Neuronal stem cell (in vitro differentiated cells): ENCODE measurements around the gene CARMIL1.

ENCODE experiments used
- DNase-seq: peaks from one replicate; pipeline ENCODE4 v3.0.0-alpha.2; 2013; ENCODE audit warnings: low spot score
- H2AFZ ChIP-seq: one replicate; pipeline ENCODE4 v1.6.1; 2013; ENCODE audit warnings: mild to moderate bottlenecking, low read length, inconsistent platforms
- H2AK5ac ChIP-seq: 2 replicates; pipeline ENCODE4 v1.6.1; 2013; ENCODE audit warnings: low read depth, mild to moderate bottlenecking, inconsistent platforms, low read length, moderate library complexity, mixed read lengths
- H2BK120ac ChIP-seq: 2 replicates; pipeline ENCODE4 v1.6.1; 2013; ENCODE audit warnings: low read depth, mild to moderate bottlenecking, inconsistent platforms, low read length, moderate library complexity, mixed read lengths
- H2BK12ac ChIP-seq: one replicate; pipeline ENCODE4 v1.6.1; 2013; ENCODE audit warnings: low read length, inconsistent platforms
- H2BK15ac ChIP-seq: 2 replicates; pipeline ENCODE4 v1.6.1; 2013; ENCODE audit warnings: mild to moderate bottlenecking, low read length, inconsistent platforms, mixed read lengths
- H2BK5ac ChIP-seq: one replicate; pipeline ENCODE4 v1.6.1; 2013; ENCODE audit warnings: inconsistent platforms, mild to moderate bottlenecking, low read length, moderate library complexity
- H3K14ac ChIP-seq: one replicate; pipeline ENCODE4 v1.6.1; 2013; ENCODE audit warnings: low read length, inconsistent platforms
- H3K18ac ChIP-seq: 2 replicates; pipeline ENCODE4 v1.6.1; 2013; ENCODE audit warnings: low read length, inconsistent platforms
- H3K23ac ChIP-seq: 2 replicates; pipeline ENCODE4 v1.6.1; 2013; ENCODE audit warnings: low read depth, mild to moderate bottlenecking, mixed read lengths, low read length, inconsistent platforms; ENCODE audit not compliant: poor library complexity
- H3K27ac ChIP-seq: replicated peaks from 3 replicates; pipeline ENCODE4 v1.5.1; 2013; ENCODE audit warnings: low read length, inconsistent platforms
- H3K27me3 ChIP-seq, 3 experiments: 2 replicates each; pipeline ENCODE4 v1.6.1; 2013; ENCODE audit warnings: low read length in 3 of 3, mild to moderate bottlenecking in 2 of 3, inconsistent platforms in 1 of 3, low read depth in 1 of 3, mixed read lengths in 1 of 3, moderate library complexity in 1 of 3; ENCODE audit not compliant: control insufficient read depth in 3 of 3, insufficient read depth in 3 of 3
- H3K36me3 ChIP-seq, 2 donors: replicated peaks in 1 of 2; 2 replicates each; pipeline ENCODE4 v1.6.1; 2013; ENCODE audit warnings: low read length in 2 of 2; ENCODE audit not compliant: control insufficient read depth in 2 of 2, insufficient read depth in 2 of 2
- H3K4ac ChIP-seq: 2 replicates; pipeline ENCODE4 v1.6.1; 2013; ENCODE audit warnings: inconsistent platforms, mild to moderate bottlenecking, low read length, moderate library complexity
- H3K4me1 ChIP-seq, 2 donors: 1 replicate in 1 of 2; 2 replicates in 1 of 2; pipeline ENCODE4 v1.6.1; 2013; ENCODE audit warnings: low read length in 2 of 2, low read depth in 1 of 2; ENCODE audit not compliant: control insufficient read depth in 2 of 2, insufficient read depth in 1 of 2
- H3K4me2 ChIP-seq: one replicate; pipeline ENCODE4 v1.6.1; 2013; ENCODE audit warnings: mild to moderate bottlenecking, low read length, inconsistent platforms; ENCODE audit not compliant: insufficient read depth, poor library complexity, severe bottlenecking
- H3K4me3 ChIP-seq, 2 donors: 2 replicates each; pipeline ENCODE4 v1.5.1; 2013; ENCODE audit warnings: low read length in 2 of 2, mild to moderate bottlenecking in 2 of 2, inconsistent platforms in 1 of 2, moderate library complexity in 1 of 2
- H3K79me1 ChIP-seq: one replicate; pipeline ENCODE4 v1.6.1; 2013; ENCODE audit warnings: low read depth, mild to moderate bottlenecking, inconsistent platforms, low read length, moderate library complexity
- H3K9ac ChIP-seq: one replicate; pipeline ENCODE4 v1.6.1; 2013; ENCODE audit warnings: mild to moderate bottlenecking, low read depth, low read length, inconsistent platforms; ENCODE audit not compliant: poor library complexity
- H3K9me3 ChIP-seq, 2 donors: replicated peaks in 1 of 2; 2 replicates each; pipeline versions ENCODE3 to v1.6.1; 2013; ENCODE audit warnings: low read length in 2 of 2, mild to moderate bottlenecking in 2 of 2, inconsistent platforms in 1 of 2, low read depth in 1 of 2, mixed read lengths in 1 of 2, moderate library complexity in 1 of 2; ENCODE audit not compliant: control insufficient read depth in 2 of 2, insufficient read depth in 1 of 2
- H4K8ac ChIP-seq: one replicate; pipeline ENCODE4 v1.6.1; 2013; ENCODE audit warnings: low read depth, mild to moderate bottlenecking, inconsistent platforms, low read length, moderate library complexity
- H4K91ac ChIP-seq: one replicate; pipeline ENCODE4 v1.6.1; 2013; ENCODE audit warnings: low read length, low read depth, mild to moderate bottlenecking, inconsistent platforms; ENCODE audit not compliant: poor library complexity
- WGBS, 2 donors: extraction: QIAGEN DNeasy Blood & Tissue Kit; methylation state at CpG; one replicate each; pipeline ENCODE4 v1.1.7; 2013; ENCODE audit warnings: missing lambda C conversion rate in 2 of 2, mixed read lengths in 1 of 2; ENCODE audit not compliant: insufficient read length in 2 of 2, insufficient replicate concordance in 1 of 2; ENCODE audit errors: extremely low coverage in 2 of 2; 5-methylcytosine and 5-hydroxymethylcytosine counted together

CARMIL1 gene

DNA sequence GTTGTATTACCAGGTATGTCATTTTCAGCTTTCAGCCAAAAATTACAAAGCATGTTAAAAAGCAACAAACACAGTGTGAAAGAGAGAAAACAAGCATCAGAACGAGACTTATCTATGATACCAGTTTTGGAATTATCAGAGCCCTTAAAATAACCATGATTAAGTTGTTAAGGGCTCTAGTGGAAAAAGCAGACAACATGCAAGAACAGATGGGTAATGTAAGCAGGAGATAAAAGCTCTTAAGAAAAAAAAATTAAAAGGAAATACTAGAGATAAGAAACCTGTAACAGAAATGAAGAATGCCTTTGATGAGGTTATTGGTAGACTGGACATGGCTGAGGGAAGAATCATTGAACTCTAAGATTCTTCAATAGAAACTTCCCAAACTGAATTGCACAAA lies 245.4 kb downstream of the CARMIL1 start:
- H3K9me3 ChIP-seq = no peaks in the 10 kb centered on the region
- H3K27me3 ChIP-seq = no peaks in the 10 kb centered on the region
- H3K23ac ChIP-seq = no peak overlapping the region
- no peak overlapping the region for H2BK5ac ChIP-seq
- H3K36me3 ChIP-seq = no peaks in the 10 kb centered on the region
- no peak for DNase-seq
- no CpG with 5 or more reads among the region's 1 CpG for WGBS, 2 donors
- H3K4me1 ChIP-seq = no peaks in the 10 kb centered on the region
- H2BK15ac ChIP-seq = no peak overlapping the region
- no peak overlapping the region for H3K14ac ChIP-seq
- H4K8ac ChIP-seq = no peak overlapping the region
- no peak overlapping the region for H2AFZ ChIP-seq
- H3K4me3 ChIP-seq = no peak overlapping the region
- no peak overlapping the region for H2AK5ac ChIP-seq
- H3K9ac ChIP-seq = no peak overlapping the region
- H3K4ac ChIP-seq = no peak overlapping the region
- H3K27ac ChIP-seq = no peak overlapping the region
- H3K4me2 ChIP-seq = no peak overlapping the region
- H3K18ac ChIP-seq = no peak overlapping the region
- H4K91ac ChIP-seq = no peak overlapping the region
- H2BK120ac ChIP-seq = no peak overlapping the region
- H3K79me1 ChIP-seq = no peaks in the 10 kb centered on the region
- H2BK12ac ChIP-seq = no peak overlapping the region

DNA sequence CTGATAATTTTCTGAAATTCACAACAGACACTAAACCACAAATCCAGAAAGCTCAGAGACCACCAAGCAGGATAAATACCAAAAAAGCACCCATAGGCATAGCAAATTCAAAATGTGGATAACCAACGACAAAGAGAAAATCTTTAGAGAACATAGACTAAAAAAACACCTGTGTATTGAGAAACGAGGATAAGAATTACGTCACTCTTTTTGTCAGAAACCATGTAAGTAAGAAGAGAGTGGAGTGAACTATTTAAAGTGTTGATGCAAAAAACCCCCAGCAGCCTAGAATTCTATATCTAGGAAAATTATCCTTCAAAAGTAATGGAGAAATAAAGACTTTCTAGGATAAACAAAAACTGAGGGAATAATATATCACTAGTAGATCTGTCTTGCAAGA lies 245.9 kb downstream of the CARMIL1 start:
- Histone ChIP-seq H2AK5ac (no peak overlapping the region), H3K18ac (no peak overlapping the region), H3K9ac (no peak overlapping the region), H3K23ac (no peak overlapping the region), H3K79me1 (no peaks in the 10 kb centered on the region), H4K8ac (no peak overlapping the region), H3K27ac (no peak overlapping the region), H3K4me2 (no peak overlapping the region), H2BK120ac (no peak overlapping the region), H3K4ac (no peak overlapping the region), H3K9me3 (no peaks in the 10 kb centered on the region), H3K4me3 (no peak overlapping the region), H2BK15ac (no peak overlapping the region), H3K4me1 (no peaks in the 10 kb centered on the region), H3K36me3 (no peaks in the 10 kb centered on the region), H3K14ac (no peak overlapping the region), H3K27me3 (no peaks in the 10 kb centered on the region), H2AFZ (no peak overlapping the region), H2BK12ac (no peak overlapping the region), H2BK5ac (no peak overlapping the region), H4K91ac (no peak overlapping the region)
- no peak for DNase-seq
- WGBS, 2 donors = no CpG with 5 or more reads among the region's 3 CpGs

DNA sequence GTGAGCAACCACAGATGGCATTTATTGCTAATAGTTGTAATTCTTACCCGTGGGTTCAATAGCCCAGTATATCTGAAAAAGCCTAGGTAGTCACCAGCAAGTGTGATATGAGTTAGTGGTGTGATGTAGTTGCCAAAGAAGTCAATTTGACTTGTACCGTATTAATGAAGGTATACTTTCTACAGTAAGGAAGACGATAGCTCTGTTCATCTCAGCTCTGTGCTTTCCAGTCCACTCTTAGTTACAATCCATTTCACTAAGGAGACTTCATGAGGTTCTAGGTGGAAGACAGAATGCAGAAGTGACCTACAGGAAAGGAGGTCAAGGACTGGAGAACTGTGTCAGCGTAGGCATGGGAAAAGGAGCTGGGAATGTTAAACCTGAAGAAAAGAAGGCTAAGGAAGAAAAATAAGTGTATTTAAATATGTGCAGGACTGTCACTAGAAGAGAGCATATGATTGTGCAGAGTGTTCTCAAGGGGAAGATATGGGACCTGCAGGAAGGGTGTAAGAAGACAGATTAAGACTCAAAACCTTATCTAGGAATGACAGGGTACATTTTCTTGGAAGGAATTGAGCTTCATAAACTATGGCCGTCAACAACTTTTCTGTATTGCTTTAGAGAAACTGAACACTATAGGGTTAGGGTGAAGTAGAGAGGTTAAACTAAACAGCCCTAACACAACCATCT lies 255.9 kb downstream of the CARMIL1 start:
- H3K18ac ChIP-seq = no peak overlapping the region
- H3K4ac ChIP-seq = no peak overlapping the region
- H3K36me3 ChIP-seq = no peaks in the 10 kb centered on the region
- H3K27me3 ChIP-seq = no peaks in the 10 kb centered on the region
- no peak overlapping the region for H3K27ac ChIP-seq
- peaks cover 0 to 4% of the 10 kb centered on the region in 2 donors for H3K4me1 ChIP-seq
- no peak overlapping the region for H2BK15ac ChIP-seq
- no peak overlapping the region for H2BK5ac ChIP-seq
- H2AK5ac ChIP-seq = no peak overlapping the region
- no CpG with 5 or more reads among the region's 5 CpGs for whole genome bisulfite sequencing, 2 donors
- no peak overlapping the region for H2BK12ac ChIP-seq
- no peak overlapping the region for H2AFZ ChIP-seq
- no peak overlapping the region for H2BK120ac ChIP-seq
- no peak overlapping the region for H4K91ac ChIP-seq
- H3K4me2 ChIP-seq = no peak overlapping the region
- H3K23ac ChIP-seq = no peak overlapping the region
- H3K4me3 ChIP-seq = no peak overlapping the region
- no peaks in the 10 kb centered on the region for H3K79me1 ChIP-seq
- no peak overlapping the region for H4K8ac ChIP-seq
- no peak overlapping the region for H3K9ac ChIP-seq
- no peak for DNase-seq
- no peaks in the 10 kb centered on the region for H3K9me3 ChIP-seq
- no peak overlapping the region for H3K14ac ChIP-seq

DNA sequence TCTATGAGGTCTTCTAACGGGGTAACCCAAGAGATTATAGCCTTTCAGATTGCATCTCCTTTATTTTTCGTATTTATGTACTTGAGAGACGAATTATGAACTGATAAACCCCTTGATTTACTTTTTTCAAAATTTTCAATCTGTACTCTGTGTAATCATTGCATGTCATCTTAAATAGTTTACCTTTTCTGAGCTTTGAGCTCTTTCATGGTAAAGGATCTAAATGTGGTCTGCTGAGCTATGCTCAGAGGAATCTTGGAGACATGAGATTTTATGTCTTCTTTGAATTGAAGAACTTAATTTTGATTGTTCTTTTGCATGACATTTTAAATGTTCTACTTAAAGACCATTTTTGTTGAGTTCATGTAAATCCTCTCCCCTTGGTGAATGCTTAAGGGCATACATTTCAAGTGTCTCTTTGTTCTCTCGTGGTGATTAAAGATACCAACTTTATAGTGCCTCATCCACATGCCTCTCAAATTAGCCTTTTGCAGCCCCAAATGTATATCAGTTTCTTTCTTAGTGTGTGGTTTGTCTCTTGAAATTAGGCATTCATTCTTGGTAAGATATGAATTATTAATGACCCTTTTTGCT lies 256.6 kb downstream of the CARMIL1 start:
- Histone ChIP-seq H3K79me1 (no peaks in the 10 kb centered on the region), H3K27me3 (no peaks in the 10 kb centered on the region), H3K14ac (no peak overlapping the region), H3K4me3 (no peak overlapping the region), H3K23ac (no peak overlapping the region), H3K9me3 (no peaks in the 10 kb centered on the region), H2AFZ (no peak overlapping the region), H3K36me3 (no peaks in the 10 kb centered on the region), H2BK12ac (no peak overlapping the region), H2AK5ac (no peak overlapping the region), H2BK120ac (no peak overlapping the region), H3K4me2 (no peak overlapping the region), H4K8ac (no peak overlapping the region), H3K18ac (no peak overlapping the region), H3K27ac (no peak overlapping the region), H3K9ac (no peak overlapping the region), H2BK15ac (no peak overlapping the region), H3K4ac (no peak overlapping the region), H3K4me1 (peaks cover 0 to 4% of the 10 kb centered on the region in 2 donors), H4K91ac (no peak overlapping the region), H2BK5ac (no peak overlapping the region)
- WGBS, 2 donors = no CpG with 5 or more reads among the region's 4 CpGs
- no peak for DNase-seq
